BJ (cell line): ENCODE data around the gene ACAA1. TPM values are rescaled to one million over a fixed set of nuclear protein-coding genes. Genes with fewer than 3 reads are reported as not detected.

ENCODE experiments used
- CTCF ChIA-PET: fragments of 350-600 bp; formaldehyde crosslinking; extraction: SDS; loops from one replicate; lab custom pipeline; 2021; ENCODE audit warnings: antibody characterized with exemption, inconsistent platforms; lab: Yijun Ruan, JAX
- POLR2A ChIA-PET: fragments of 300-600 bp; sonication (Branson Sonifier 250); formaldehyde crosslinking; extraction: SDS; loops from one replicate; lab custom pipeline; 2021; ENCODE audit warnings: antibody characterized with exemption; lab: Charles Lee
- DNase-seq: peaks from one replicate; pipeline ENCODE4 v3.0.0-alpha.2; 2011; ENCODE audit warnings: low read depth
- H3K27me3 ChIP-seq: 2 replicates; pipeline ENCODE4 v1.6.0; 2011; ENCODE audit warnings: low read length; ENCODE audit not compliant: control insufficient read depth, insufficient read depth
- H3K36me3 ChIP-seq: 2 replicates; pipeline ENCODE4 v1.5.1; 2011; ENCODE audit warnings: low read length; ENCODE audit not compliant: control insufficient read depth, insufficient read depth
- H3K4me3 ChIP-seq: 2 replicates; pipeline ENCODE4 v1.5.1; 2011; ENCODE audit warnings: low read depth, mild to moderate bottlenecking, control low read depth, low read length
- polyA plus RNA-seq: library from polyadenylated mRNA; depleted of rRNA; stranded (reverse); fragments of >200 nt; gene quantifications from 2 replicates; pipeline ENCODE4 v1.2.3, GENCODE V29; 2011
- TF ChIP-seq, protein P1 (sequence below): IDR thresholded peaks from 2 replicates; pipeline ENCODE4 v1.5.1; 2011; ENCODE audit warnings: low read depth, mild to moderate bottlenecking, control low read depth, inconsistent platforms, low read length, moderate library complexity; ENCODE audit not compliant: insufficient read depth

ACAA1 gene
- polyA plus RNA-seq, 1 experiment: 81.8 TPM

DNA sequence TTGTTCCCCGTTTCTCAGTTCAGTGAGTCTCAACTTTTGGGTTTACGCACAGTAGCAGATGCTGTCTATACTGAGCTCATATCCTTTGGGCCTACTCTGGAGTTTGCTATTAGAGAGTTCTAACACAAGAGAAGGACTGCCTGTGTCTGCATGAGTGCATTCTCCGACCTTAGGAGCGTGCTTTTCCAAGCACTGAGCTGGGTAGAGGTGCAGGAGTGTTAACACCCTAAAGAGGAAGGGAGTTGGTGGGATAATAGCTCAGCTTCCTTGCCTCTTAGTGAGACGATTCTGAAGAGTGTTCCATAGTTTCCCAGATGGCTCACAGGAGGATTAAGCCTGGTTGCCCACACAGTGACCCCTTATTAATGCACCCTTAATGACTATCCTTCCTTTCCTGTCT is 21.5 kb upstream of the ACAA1 start:
- H3K36me3 ChIP-seq: no peaks in the 10 kb centered on the region
- TF ChIP-seq, protein P1, sequence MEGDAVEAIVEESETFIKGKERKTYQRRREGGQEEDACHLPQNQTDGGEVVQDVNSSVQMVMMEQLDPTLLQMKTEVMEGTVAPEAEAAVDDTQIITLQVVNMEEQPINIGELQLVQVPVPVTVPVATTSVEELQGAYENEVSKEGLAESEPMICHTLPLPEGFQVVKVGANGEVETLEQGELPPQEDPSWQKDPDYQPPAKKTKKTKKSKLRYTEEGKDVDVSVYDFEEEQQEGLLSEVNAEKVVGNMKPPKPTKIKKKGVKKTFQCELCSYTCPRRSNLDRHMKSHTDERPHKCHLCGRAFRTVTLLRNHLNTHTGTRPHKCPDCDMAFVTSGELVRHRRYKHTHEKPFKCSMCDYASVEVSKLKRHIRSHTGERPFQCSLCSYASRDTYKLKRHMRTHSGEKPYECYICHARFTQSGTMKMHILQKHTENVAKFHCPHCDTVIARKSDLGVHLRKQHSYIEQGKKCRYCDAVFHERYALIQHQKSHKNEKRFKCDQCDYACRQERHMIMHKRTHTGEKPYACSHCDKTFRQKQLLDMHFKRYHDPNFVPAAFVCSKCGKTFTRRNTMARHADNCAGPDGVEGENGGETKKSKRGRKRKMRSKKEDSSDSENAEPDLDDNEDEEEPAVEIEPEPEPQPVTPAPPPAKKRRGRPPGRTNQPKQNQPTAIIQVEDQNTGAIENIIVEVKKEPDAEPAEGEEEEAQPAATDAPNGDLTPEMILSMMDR: no peak
- no peaks in the 10 kb centered on the region for H3K27me3 ChIP-seq
- ChIA-PET POLR2A (no interaction called here), CTCF (interaction anchor here (0.9 kb wide), 1 partner anchor 54 kb away, joined by 3 read pairs; no protein-coding TSS in a partner anchor)
- no peak for DNase-seq
- no peak overlapping the region for H3K4me3 ChIP-seq

DNA sequence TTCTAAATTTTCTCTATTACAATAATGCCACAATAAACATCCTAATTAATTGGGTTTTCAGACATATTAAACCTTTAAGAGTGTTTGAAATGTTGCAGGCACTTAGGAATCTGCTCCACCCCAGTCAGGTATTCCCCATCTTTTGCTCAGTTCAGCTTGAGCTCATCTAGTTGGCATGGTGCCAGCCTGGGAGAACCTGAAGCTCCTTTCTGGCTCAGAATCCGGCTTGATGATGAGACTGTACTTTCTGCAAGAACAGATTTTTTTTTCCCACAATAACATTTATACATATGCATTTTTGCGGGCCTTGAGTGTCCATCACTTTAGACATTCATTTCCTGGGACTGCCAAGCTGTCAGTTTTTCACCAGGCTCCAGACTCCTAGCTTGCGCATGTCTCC is 20.7 kb upstream of the ACAA1 start:
- ChIA-PET POLR2A (no interaction called here), CTCF (interaction anchor here (0.9 kb wide), 1 partner anchor 189 kb away, joined by 3 read pairs; the partner anchor contains the start of gene XYLB)
- TF ChIP-seq, protein P1: no peak
- Histone ChIP-seq H3K4me3 (no peak overlapping the region), H3K36me3 (no peaks in the 10 kb centered on the region), H3K27me3 (no peaks in the 10 kb centered on the region)
- no peak for DNase-seq

DNA sequence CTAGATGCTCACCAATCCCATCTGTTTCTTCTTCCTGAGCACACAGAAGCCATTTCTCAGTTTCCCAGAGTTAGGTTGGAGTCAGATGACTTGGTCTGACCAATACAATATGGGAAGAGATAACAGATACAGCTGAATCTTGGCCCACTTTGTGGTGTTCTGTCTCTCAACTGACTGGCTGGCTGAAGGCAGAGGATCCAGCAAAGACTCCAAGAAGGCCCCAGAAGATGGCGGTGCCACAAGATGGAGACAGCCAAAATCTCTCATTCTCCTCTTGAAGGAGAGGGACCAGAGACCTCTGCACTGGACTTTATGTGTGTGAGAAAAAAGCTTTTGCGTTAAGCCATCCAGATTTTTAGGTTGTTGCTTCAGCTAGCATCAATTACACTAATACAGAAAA is 20.2 kb upstream of the ACAA1 start:
- DNase-seq: no peak
- Histone ChIP-seq H3K4me3 (no peak overlapping the region), H3K27me3 (no peaks in the 10 kb centered on the region), H3K36me3 (no peaks in the 10 kb centered on the region)
- ChIA-PET CTCF (interaction anchor here (0.9 kb wide), 1 partner anchor 190 kb away, joined by 3 read pairs; the partner anchor contains the start of gene XYLB), POLR2A (no interaction called here)
- TF ChIP-seq, protein P1: no peak

DNA sequence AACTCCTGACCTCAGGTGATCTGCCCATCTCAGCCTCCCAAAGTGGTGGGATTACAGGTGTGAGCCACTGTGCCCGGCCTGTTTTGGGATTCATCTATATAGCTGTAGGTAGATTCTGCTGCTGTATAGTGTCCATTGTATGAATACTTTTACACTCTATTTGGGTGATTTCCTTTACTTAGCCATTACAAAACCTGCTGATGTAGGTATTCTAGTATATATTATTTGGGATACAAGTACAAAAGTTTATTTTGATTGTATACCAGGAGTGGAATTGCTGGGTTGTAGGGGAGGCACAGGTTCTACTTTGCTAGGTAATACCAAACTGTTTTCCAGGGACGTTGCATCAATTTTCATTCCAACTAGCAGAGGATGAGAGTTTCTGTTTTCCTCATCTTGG is 18.9 kb upstream of the ACAA1 start:
- no peak overlapping the region for H3K4me3 ChIP-seq
- DNase-seq: no peak
- POLR2A ChIA-PET: no interaction called here
- H3K36me3 ChIP-seq: no peaks in the 10 kb centered on the region
- no peaks in the 10 kb centered on the region for H3K27me3 ChIP-seq
- CTCF ChIA-PET: interaction anchor here (1.2 to 1.7 kb wide), 2 partner anchors 8 to 23 kb away, joined by 4 to 6 read pairs; no protein-coding TSS in a partner anchor
- TF ChIP-seq, protein P1: no peak

DNA sequence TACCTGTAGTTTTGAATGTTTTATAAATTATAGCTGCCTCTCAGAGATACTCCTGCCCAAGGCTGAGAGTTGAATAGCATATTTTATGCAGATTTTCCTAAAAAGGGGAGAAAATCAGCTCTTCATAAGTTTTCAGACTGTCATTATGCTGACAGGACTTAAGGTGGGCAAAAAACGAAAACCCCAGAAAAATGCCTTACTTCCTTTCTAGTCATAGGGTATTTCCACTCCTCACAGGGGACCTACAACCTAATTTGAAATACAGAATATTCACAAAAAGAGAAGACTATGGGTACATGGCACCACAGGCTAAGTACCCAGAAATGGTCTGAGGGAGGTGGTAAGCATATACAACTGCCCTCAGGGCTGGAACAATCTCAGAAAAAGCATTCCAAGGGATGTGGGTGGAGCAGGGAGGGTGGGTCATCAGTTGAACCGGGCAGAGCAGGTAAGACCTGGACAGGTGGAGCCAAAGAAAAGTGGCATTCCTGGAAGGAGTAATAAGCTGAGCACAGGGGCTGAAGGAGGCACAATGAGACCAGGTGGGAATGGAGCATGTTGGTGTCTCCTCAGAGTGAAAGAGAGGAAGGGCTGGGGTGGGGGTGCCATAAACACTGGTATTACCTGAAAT is 17.8 kb upstream of the ACAA1 start:
- no peak for DNase-seq
- no peak overlapping the region for H3K4me3 ChIP-seq
- CTCF ChIA-PET: interaction anchor here (0.8 to 1.7 kb wide), 2 partner anchors 9 to 325 kb away, joined by 3 to 6 read pairs; no protein-coding TSS in a partner anchor
- TF ChIP-seq, protein P1: no peak
- H3K27me3 ChIP-seq: no peaks in the 10 kb centered on the region
- no peaks in the 10 kb centered on the region for H3K36me3 ChIP-seq
- POLR2A ChIA-PET: interaction anchor here (0.6 kb wide), 1 partner anchor 13 kb away, joined by 3 read pairs; no protein-coding TSS in a partner anchor
